ENCODE measurements around the gene TOPORS.

TOPORS gene

DNA sequence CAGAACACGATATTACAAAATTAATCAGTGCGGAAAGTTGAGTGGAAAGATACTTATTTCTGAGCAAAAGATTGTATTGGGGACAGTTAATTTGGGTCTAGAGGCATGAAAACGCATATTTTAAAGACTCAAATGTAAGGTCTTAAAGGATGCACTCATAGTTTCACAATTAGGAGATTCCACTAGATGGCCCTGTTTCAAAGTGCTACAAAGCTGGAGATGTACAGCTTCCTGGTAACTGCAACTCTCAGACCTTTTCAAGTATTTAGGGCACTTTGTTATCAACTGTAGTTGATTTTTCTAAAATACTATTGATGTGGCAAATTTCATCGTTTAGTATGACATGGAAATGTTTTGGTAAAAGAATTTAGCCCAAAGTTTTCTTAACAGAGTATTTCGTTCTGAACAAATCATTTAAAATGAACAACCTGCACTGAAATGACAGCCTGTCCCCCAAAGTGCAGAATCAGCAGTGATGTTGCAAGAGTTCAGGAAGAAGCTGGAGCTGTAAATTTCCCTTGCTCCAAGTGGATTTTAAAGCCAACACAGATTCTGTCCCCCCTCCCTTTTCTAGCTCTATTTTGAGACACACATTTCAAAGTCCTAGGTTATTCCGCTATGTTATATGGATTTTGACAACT is 36.8 kb upstream of the TOPORS start:
- Histone ChIP-seq H3K79me2 (ENCODE audit: insufficient read depth, low read length) (no peaks in the 10 kb centered on the region), H2AFZ (ENCODE audit: low read length) (no peak overlapping the region), H3K9me3 (ENCODE audit: insufficient read depth, low read depth, low read length) (no peaks in the 10 kb centered on the region), H3F3A (ENCODE audit: low read depth) (no peaks in the 10 kb centered on the region), H3K4me3 (ENCODE audit: low read length, poor library complexity, severe bottlenecking) (no peak overlapping the region), H4K20me1 (ENCODE audit: insufficient read depth, low read length, poor library complexity, severe bottlenecking) (no peaks in the 10 kb centered on the region), H3K36me3 (ENCODE audit: insufficient read depth, low read length) (no peaks in the 10 kb centered on the region), H3K4me2 (ENCODE audit: low read depth, low read length, poor library complexity, severe bottlenecking) (no peak overlapping the region), H3K9ac (ENCODE audit: low read depth, low read length, poor library complexity, severe bottlenecking) (no peak overlapping the region), H3K9me2 (replicated peaks; ENCODE audit: low read depth, low read length) (no peaks in the 10 kb centered on the region), H3K4me1 (ENCODE audit: insufficient read depth, low read length, poor library complexity, severe bottlenecking) (no peaks in the 10 kb centered on the region), H3K27me3 (ENCODE audit: insufficient read depth, low read length, poor library complexity, severe bottlenecking) (no peaks in the 10 kb centered on the region)
- TF ChIP-seq, protein P1, sequence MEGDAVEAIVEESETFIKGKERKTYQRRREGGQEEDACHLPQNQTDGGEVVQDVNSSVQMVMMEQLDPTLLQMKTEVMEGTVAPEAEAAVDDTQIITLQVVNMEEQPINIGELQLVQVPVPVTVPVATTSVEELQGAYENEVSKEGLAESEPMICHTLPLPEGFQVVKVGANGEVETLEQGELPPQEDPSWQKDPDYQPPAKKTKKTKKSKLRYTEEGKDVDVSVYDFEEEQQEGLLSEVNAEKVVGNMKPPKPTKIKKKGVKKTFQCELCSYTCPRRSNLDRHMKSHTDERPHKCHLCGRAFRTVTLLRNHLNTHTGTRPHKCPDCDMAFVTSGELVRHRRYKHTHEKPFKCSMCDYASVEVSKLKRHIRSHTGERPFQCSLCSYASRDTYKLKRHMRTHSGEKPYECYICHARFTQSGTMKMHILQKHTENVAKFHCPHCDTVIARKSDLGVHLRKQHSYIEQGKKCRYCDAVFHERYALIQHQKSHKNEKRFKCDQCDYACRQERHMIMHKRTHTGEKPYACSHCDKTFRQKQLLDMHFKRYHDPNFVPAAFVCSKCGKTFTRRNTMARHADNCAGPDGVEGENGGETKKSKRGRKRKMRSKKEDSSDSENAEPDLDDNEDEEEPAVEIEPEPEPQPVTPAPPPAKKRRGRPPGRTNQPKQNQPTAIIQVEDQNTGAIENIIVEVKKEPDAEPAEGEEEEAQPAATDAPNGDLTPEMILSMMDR (conservative IDR thresholded peaks at IDR 0.05; ENCODE audit: low read length), result peak; percentile 74
- TF ChIP-seq EZH2phosphoT487 (IDR thresholded peaks at IDR 0.05; ENCODE audit: borderline replicate concordance), result no peak

DNA sequence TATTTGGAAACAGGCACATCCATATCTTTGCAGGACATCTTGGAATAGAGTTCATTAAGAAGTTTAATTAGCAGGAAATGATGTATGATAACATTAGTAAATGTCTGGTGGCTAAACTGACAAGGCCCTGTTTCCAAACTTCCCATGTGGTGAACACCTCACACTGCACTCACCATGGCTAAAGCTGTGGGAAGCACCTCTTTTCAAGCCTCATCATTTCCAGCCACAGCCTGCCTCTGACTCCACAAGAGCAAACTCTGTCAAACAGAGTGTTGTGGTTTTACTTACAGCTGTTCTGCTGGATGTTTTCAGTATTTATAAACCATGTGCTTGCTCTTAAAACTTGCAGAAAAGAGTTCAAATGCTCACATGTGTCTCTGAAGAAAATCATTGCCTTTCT is 35.5 kb upstream of the TOPORS start:
- Histone ChIP-seq H3F3A (ENCODE audit: low read depth) (no peaks in the 10 kb centered on the region), H3K27me3 (ENCODE audit: insufficient read depth, low read length, poor library complexity, severe bottlenecking) (no peaks in the 10 kb centered on the region), H3K36me3 (ENCODE audit: insufficient read depth, low read length) (no peaks in the 10 kb centered on the region), H3K4me3 (ENCODE audit: low read length, poor library complexity, severe bottlenecking) (no peak overlapping the region), H3K9me2 (replicated peaks; ENCODE audit: low read depth, low read length) (no peaks in the 10 kb centered on the region), H2AFZ (ENCODE audit: low read length) (no peak overlapping the region), H3K4me1 (ENCODE audit: insufficient read depth, low read length, poor library complexity, severe bottlenecking) (no peaks in the 10 kb centered on the region), H3K4me2 (ENCODE audit: low read depth, low read length, poor library complexity, severe bottlenecking) (no peak overlapping the region), H3K79me2 (ENCODE audit: insufficient read depth, low read length) (no peaks in the 10 kb centered on the region), H3K9me3 (ENCODE audit: insufficient read depth, low read depth, low read length) (no peaks in the 10 kb centered on the region), H4K20me1 (ENCODE audit: insufficient read depth, low read length, poor library complexity, severe bottlenecking) (no peaks in the 10 kb centered on the region), H3K9ac (ENCODE audit: low read depth, low read length, poor library complexity, severe bottlenecking) (no peak overlapping the region)
- TF ChIP-seq, protein P1 (conservative IDR thresholded peaks at IDR 0.05; ENCODE audit: low read length), result no peak
- TF ChIP-seq EZH2phosphoT487 (IDR thresholded peaks at IDR 0.05; ENCODE audit: borderline replicate concordance), result no peak

DNA sequence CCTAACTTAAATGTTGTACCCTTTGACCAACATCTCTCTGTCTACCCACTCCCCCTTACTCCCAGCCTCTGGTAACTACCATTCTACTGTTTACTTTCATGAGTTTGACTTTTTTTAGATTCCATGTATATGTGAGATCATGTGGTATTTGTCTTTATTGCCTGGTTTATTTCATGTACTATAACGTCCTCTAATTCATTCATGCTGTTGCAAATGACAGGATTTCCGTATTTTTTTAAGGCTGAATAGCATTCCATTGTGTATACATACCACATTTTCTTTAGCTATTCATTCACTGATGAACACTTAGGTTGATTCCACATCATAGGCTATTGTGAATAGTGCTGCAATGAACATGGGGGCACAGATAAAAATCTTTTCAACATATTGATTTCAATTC is 32.4 kb upstream of the TOPORS start:
- Histone ChIP-seq H3K36me3 (ENCODE audit: insufficient read depth, low read length) (no peaks in the 10 kb centered on the region), H3K79me2 (ENCODE audit: insufficient read depth, low read length) (no peaks in the 10 kb centered on the region), H3K9ac (ENCODE audit: low read depth, low read length, poor library complexity, severe bottlenecking) (no peak overlapping the region), H2AFZ (ENCODE audit: low read length) (no peak overlapping the region), H3F3A (ENCODE audit: low read depth) (0 out of 2 replicates have a peak, but pooled peaks cover 3% of the 10 kb centered on the region), H3K4me3 (ENCODE audit: low read length, poor library complexity, severe bottlenecking) (no peak overlapping the region), H4K20me1 (ENCODE audit: insufficient read depth, low read length, poor library complexity, severe bottlenecking) (no peaks in the 10 kb centered on the region), H3K27me3 (ENCODE audit: insufficient read depth, low read length, poor library complexity, severe bottlenecking) (no peaks in the 10 kb centered on the region), H3K4me2 (ENCODE audit: low read depth, low read length, poor library complexity, severe bottlenecking) (no peak overlapping the region), H3K9me2 (replicated peaks; ENCODE audit: low read depth, low read length) (no peaks in the 10 kb centered on the region), H3K4me1 (ENCODE audit: insufficient read depth, low read length, poor library complexity, severe bottlenecking) (peaks cover 6% of the 10 kb centered on the region), H3K9me3 (ENCODE audit: insufficient read depth, low read depth, low read length) (no peaks in the 10 kb centered on the region)
- no peak for TF ChIP-seq EZH2phosphoT487 (IDR thresholded peaks at IDR 0.05; ENCODE audit: borderline replicate concordance)
- TF ChIP-seq, protein P1 (conservative IDR thresholded peaks at IDR 0.05; ENCODE audit: low read length), result no peak

All from Loucy (cell line).